ENCODE results near the gene SULT1E1.

GRCh38 chr4:69860052-69860451 is at the start of gene SULT1E1:
- TF ChIP-seq CTCF (IDR thresholded peaks at IDR 0.05) (no peak), POLR2A (IDR thresholded peaks at IDR 0.05) (no peak)

Measured in right lobe of liver (tissue), 4 donors.